HuH-7.5 (cell line): ENCODE measurements around the gene MTHFD1.
A peak's percentile ranks its signal among the peaks of the same experiment; 100 is the strongest.

Experiments used
- DNase-seq: peaks from one replicate; pipeline ENCODE4 v3.0.0; 2011; ENCODE audit warnings: low spot score

The MTHFD1 gene

GRCh38 chr14:64495252-64495651 lies 107.1 kb downstream of the MTHFD1 start:
- no peak for DNase-seq

DNA sequence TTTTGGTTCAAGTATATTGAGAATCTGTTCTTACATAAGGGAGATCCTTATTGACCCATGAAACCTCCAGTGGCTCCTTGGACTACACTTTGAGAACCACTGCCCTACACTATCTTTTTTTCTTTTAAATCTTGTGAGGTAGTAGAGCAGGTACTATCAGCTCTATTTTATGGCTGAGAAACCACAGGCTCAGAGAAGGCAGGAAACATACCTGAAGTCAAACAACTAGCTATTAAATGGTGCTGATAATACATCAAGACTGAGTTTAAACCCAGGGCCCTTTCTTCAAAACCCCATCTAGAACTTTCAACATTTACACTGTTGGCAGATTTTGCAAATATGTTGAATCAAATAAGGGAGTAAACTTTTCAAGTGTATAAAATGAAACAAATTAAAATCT lies 108.6 kb downstream of the MTHFD1 start:
- no peak for DNase-seq

DNA sequence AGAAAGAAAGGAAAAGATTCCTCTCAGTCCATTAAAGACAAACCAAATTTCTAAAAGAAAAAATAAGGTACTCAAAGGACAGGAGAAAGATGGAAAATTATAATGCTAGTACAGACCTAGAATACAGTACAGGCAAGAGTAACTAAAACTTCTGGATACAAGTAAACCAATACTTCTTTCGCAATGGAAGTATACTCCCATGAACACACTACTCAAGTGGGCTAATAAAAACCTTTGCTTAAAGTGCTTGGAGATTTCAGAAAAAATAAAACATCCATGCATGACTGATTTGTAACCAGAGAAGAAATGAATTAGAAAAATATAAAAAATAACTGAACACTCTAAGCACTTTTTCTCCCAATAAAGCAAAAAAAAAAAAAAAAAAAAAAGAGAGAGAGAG lies 111.9 kb downstream of the MTHFD1 start:
- DNase-seq, result no peak

DNA sequence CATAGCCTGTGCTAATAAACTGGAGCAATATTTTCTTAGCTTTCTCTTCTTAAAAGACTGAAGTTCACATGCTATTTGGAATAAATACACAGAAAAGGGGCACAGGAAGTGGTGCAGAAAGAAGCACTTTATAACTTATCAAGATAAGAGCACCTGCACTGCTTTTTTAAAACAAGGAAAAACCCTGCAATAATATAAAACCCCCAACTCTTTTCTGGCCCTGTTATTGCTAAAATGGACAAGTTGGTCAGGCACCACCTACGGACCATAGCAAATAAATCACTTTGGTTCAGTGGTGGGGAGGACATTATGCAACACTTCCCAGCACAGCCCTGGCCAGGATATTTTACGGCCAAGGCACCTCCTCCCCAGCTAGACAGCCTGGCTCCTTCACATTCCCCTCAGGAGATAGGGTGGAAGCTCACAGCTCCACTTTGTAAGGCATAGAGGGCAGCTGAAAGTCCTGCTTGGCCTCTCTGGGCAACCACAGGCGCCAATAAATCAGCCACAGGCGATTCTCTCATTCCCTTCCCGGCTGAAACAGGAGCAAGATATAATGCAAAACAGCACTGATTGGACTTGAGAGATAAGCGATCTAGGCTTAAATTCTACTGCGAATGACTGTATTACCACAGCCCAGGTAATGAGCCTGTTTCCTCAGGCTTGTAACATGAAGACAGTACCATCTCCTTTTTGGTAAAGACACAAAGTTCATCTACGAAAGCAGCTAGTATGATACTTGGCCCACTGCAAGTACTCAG lies 113.4 kb downstream of the MTHFD1 start:
- no peak for DNase-seq

GRCh38 chr14:64502456-64502855 lies 114.3 kb downstream of the MTHFD1 start:
- DNase-seq, result no peak

GRCh38 chr14:64502887-64503433 lies 114.8 kb downstream of the MTHFD1 start:
- no peak for DNase-seq

GRCh38 chr14:64503434-64504309 lies 115.5 kb downstream of the MTHFD1 start, which contains the start of gene ZBTB25:
TSS of gene ZBTB25 (minus strand) at chr14:64503838. CDS start at chr14:64490533, 13,305 bp downstream.
- peak; percentile 67 for DNase-seq

GRCh38 chr14:64504310-64504896 lies 116.2 kb downstream of the MTHFD1 start, which contains the start of gene ZBTB1:
TSS of gene ZBTB1 (plus strand) at chr14:64504770. CDS start at chr14:64521505, 16,735 bp downstream.
- DNase-seq, result peak; percentile 57

DNA sequence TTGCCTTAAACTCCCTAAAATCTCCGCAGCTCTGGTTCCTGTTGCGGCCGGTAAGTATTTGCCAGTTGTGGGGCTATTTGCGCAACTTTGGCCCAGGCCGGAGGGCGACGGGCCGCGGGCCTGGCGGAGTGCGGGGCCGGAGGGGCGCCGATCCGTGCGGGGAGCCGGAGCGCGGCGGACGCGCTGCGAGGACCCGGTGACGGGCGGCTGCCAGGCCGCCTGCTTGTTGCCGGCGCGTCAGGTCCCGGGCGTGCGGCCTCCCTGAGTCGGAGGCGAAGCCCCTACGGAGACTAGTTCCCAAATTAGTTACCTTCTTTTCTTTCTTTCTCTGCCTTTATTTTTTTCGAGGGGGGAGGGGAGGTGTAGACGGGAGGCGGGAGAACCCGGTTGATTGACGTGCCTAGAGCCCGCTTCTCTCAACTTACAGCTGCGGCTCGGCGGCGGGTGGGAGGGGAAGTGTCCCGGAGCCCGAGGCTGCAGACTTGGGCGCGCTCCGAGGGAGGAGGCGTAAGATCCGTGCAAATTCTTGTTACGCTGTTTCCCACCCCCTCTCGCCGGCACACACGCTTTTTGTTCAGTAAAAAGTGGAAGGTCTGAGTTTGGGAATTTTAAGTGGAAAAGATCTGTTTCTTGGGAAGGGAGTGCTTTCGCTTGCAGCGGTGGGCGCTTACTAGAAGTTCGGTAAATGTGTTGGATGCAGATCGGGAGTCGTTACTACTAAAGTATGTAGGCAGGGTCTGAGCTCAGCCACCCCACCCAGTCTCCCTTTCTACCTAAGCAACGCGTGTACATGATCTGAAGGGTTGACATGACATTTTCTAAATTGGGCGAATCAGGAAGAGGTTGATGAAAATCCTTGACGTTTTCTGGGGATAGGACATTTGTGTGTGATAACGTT lies 117.0 kb downstream of the MTHFD1 start:
- peak; percentile 72 for DNase-seq

- no peak for DNase-seq
These were observed 118.6 kb downstream of the MTHFD1 start for GRCh38 chr14:64506721-64507120.

DNA sequence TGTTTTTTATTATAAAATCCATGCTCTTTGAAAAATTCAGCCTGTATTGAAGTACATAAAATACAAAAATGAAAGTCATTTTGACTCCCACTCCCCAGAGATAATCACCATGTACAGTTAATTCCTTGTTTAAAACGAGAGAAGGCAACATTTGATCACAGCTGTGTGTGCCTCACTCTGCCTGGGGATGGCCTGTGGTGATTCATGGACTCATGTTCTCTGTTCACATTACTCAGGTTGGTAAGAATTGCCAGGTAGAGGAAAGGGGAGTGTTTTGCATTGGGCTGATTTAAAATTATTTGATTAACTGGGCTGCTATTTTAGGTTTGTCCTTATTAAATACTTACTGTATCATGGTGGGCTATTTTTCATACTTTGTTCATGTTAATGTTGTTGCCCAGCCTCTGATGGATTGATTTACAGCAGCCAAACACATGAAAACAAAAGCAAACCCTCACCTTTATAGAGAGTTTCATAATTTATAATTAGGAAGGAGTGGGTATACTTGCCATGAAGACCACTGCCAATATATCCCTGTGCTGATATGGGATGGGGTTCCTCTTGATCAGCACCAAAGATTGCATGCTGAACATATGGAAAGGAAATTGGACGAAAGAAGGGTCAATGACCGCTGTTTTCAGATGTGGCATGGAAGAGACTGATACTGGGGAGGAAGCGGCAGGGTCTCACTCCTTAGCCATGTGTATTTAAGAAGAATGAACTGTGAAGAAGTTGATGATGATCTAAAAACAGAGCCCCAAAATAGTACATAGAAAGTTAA lies 119.4 kb downstream of the MTHFD1 start:
- DNase-seq, result no peak

- no peak for DNase-seq
These were observed 120.1 kb downstream of the MTHFD1 start for GRCh38 chr14:64508215-64508776.

GRCh38 chr14:64509036-64509435 lies 120.9 kb downstream of the MTHFD1 start:
- DNase-seq, result no peak
